Dendritic cell treated with granulocyte-macrophage colony-stimulating factor and Interleukin-4, amounts not matched to agents 40 ng/mL and 50 ng/mL, for 4 days (primary cell): ENCODE data around the gene NFKB2.

Experiments used
- H3K27ac Mint-ChIP-seq: one replicate; pipeline ENCODE4 v1.8.0; 2022; ENCODE audit warnings: mild to moderate bottlenecking, mixed read lengths
- H3K27me3 Mint-ChIP-seq: one replicate; pipeline ENCODE4 v1.8.0; 2022; ENCODE audit warnings: mild to moderate bottlenecking, mixed read lengths
- H3K36me3 Mint-ChIP-seq: one replicate; pipeline ENCODE4 v1.8.0; 2022; ENCODE audit warnings: low read depth, mixed read lengths
- H3K4me1 Mint-ChIP-seq: one replicate; pipeline ENCODE4 v1.8.0; 2022; ENCODE audit warnings: low read depth, mixed read lengths
- H3K4me3 Mint-ChIP-seq: one replicate; pipeline ENCODE4 v1.8.0; 2022; ENCODE audit warnings: mild to moderate bottlenecking, moderate library complexity, mixed read lengths
- H3K9me3 Mint-ChIP-seq: one replicate; pipeline ENCODE4 v1.8.0; 2022; ENCODE audit warnings: mixed read lengths
- intact Hi-C: fragments of 100-400 bp; cut with micrococcal nuclease; formaldehyde crosslinking; loops from one replicate; pipeline ENCODE4 v1.15.0; 2022

Gene NFKB2

GRCh38 chr10:102395400-102396316 lies at the start of gene NFKB2:
NFKB2 (plus strand) TSS chr10:102395705; CDS start chr10:102395960, 255 bp downstream.
- H3K27ac Mint-ChIP-seq, result peak within 1 kb of the TSS; percentile 100
- peak within 1 kb of the TSS; percentile 100 for H3K4me3 Mint-ChIP-seq
- intact Hi-C loops, result loop anchor here (1.0 to 5.0 kb wide), 2 partner anchors 26 to 168 kb away; partner anchors contain the start of gene ELOVL3
- peaks cover 13% of the 10 kb centered on the region for H3K27me3 Mint-ChIP-seq
- H3K9me3 Mint-ChIP-seq, result no peaks in the 10 kb centered on the region
- peaks cover 62% of the 10 kb centered on the region for H3K4me1 Mint-ChIP-seq
- H3K36me3 Mint-ChIP-seq, result peaks cover 64% of the 10 kb centered on the region

- no peaks in the 10 kb centered on the region for H3K9me3 Mint-ChIP-seq
- H3K4me3 Mint-ChIP-seq, result no peak overlapping the region
- no peaks in the 10 kb centered on the region for H3K27me3 Mint-ChIP-seq
- H3K4me1 Mint-ChIP-seq, result no peaks in the 10 kb centered on the region
- no peak overlapping the region for H3K27ac Mint-ChIP-seq
- H3K36me3 Mint-ChIP-seq, result peaks cover 91% of the 10 kb centered on the region
- intact Hi-C loops, result no loop called here
Measured at GRCh38 chr10:102347236-102347828, 48.2 kb upstream of the NFKB2 start.

- peaks cover 99% of the 10 kb centered on the region for H3K36me3 Mint-ChIP-seq
- H3K9me3 Mint-ChIP-seq, result no peaks in the 10 kb centered on the region
- intact Hi-C loops, result loop anchor here (1.0 kb wide), 2 partner anchors 122 to 183 kb away; no protein-coding TSS in a partner anchor
- H3K27ac Mint-ChIP-seq, result no peak overlapping the region
- H3K4me3 Mint-ChIP-seq, result no peak overlapping the region
- H3K4me1 Mint-ChIP-seq, result no peaks in the 10 kb centered on the region
- H3K27me3 Mint-ChIP-seq, result no peaks in the 10 kb centered on the region
Measured at GRCh38 chr10:102352066-102352715, 43.3 kb upstream of the NFKB2 start.

GRCh38 chr10:102354451-102354850 lies 41.1 kb upstream of the NFKB2 start:
- Mint-ChIP-seq H3K9me3 (no peaks in the 10 kb centered on the region), H3K27me3 (no peaks in the 10 kb centered on the region), H3K4me1 (no peaks in the 10 kb centered on the region), H3K4me3 (no peak overlapping the region), H3K27ac (no peak overlapping the region), H3K36me3 (peaks cover 99% of the 10 kb centered on the region)
- intact Hi-C loops, result no loop called here

- Mint-ChIP-seq H3K4me3 (no peak overlapping the region), H3K9me3 (no peaks in the 10 kb centered on the region), H3K4me1 (no peaks in the 10 kb centered on the region), H3K27me3 (no peaks in the 10 kb centered on the region), H3K36me3 (peaks cover 99% of the 10 kb centered on the region), H3K27ac (no peak overlapping the region)
- intact Hi-C loops, result no loop called here
Measured at GRCh38 chr10:102358712-102359382, 36.7 kb upstream of the NFKB2 start.

- H3K27ac Mint-ChIP-seq, result no peak overlapping the region
- peaks cover 100% of the 10 kb centered on the region for H3K36me3 Mint-ChIP-seq
- H3K4me3 Mint-ChIP-seq, result no peak overlapping the region
- no peaks in the 10 kb centered on the region for H3K27me3 Mint-ChIP-seq
- intact Hi-C loops, result no loop called here
- H3K9me3 Mint-ChIP-seq, result no peaks in the 10 kb centered on the region
- no peaks in the 10 kb centered on the region for H3K4me1 Mint-ChIP-seq
Measured at GRCh38 chr10:102367441-102367840, 28.1 kb upstream of the NFKB2 start.

GRCh38 chr10:102368077-102368476 lies 27.4 kb upstream of the NFKB2 start:
- peaks cover 100% of the 10 kb centered on the region for H3K36me3 Mint-ChIP-seq
- no peaks in the 10 kb centered on the region for H3K27me3 Mint-ChIP-seq
- intact Hi-C loops, result no loop called here
- H3K27ac Mint-ChIP-seq, result no peak overlapping the region
- no peak overlapping the region for H3K4me3 Mint-ChIP-seq
- no peaks in the 10 kb centered on the region for H3K4me1 Mint-ChIP-seq
- no peaks in the 10 kb centered on the region for H3K9me3 Mint-ChIP-seq

GRCh38 chr10:102371295-102371694 lies 24.2 kb upstream of the NFKB2 start:
- Mint-ChIP-seq H3K9me3 (no peaks in the 10 kb centered on the region), H3K4me3 (no peak overlapping the region), H3K27me3 (no peaks in the 10 kb centered on the region), H3K36me3 (peaks cover 97% of the 10 kb centered on the region), H3K4me1 (no peaks in the 10 kb centered on the region), H3K27ac (no peak overlapping the region)
- intact Hi-C loops, result no loop called here

- no peaks in the 10 kb centered on the region for H3K9me3 Mint-ChIP-seq
- no peaks in the 10 kb centered on the region for H3K4me1 Mint-ChIP-seq
- no peak overlapping the region for H3K4me3 Mint-ChIP-seq
- peaks cover 97% of the 10 kb centered on the region for H3K36me3 Mint-ChIP-seq
- H3K27me3 Mint-ChIP-seq, result no peaks in the 10 kb centered on the region
- intact Hi-C loops, result no loop called here
- no peak overlapping the region for H3K27ac Mint-ChIP-seq
Measured at GRCh38 chr10:102375250-102375649, 20.3 kb upstream of the NFKB2 start.

GRCh38 chr10:102375867-102376266 lies 19.6 kb upstream of the NFKB2 start:
- H3K27me3 Mint-ChIP-seq, result no peaks in the 10 kb centered on the region
- no peak overlapping the region for H3K4me3 Mint-ChIP-seq
- H3K27ac Mint-ChIP-seq, result no peak overlapping the region
- H3K36me3 Mint-ChIP-seq, result peaks cover 97% of the 10 kb centered on the region
- no peaks in the 10 kb centered on the region for H3K9me3 Mint-ChIP-seq
- H3K4me1 Mint-ChIP-seq, result no peaks in the 10 kb centered on the region
- intact Hi-C loops, result no loop called here

- intact Hi-C loops, result no loop called here
- no peak overlapping the region for H3K4me3 Mint-ChIP-seq
- H3K9me3 Mint-ChIP-seq, result no peaks in the 10 kb centered on the region
- no peaks in the 10 kb centered on the region for H3K4me1 Mint-ChIP-seq
- H3K27ac Mint-ChIP-seq, result no peak overlapping the region
- peaks cover 97% of the 10 kb centered on the region for H3K36me3 Mint-ChIP-seq
- no peaks in the 10 kb centered on the region for H3K27me3 Mint-ChIP-seq
Measured at GRCh38 chr10:102376901-102377300, 18.6 kb upstream of the NFKB2 start.

GRCh38 chr10:102379383-102379782 lies 16.1 kb upstream of the NFKB2 start:
- intact Hi-C loops, result no loop called here
- no peaks in the 10 kb centered on the region for H3K9me3 Mint-ChIP-seq
- H3K36me3 Mint-ChIP-seq, result peaks cover 84% of the 10 kb centered on the region
- H3K27me3 Mint-ChIP-seq, result no peaks in the 10 kb centered on the region
- no peaks in the 10 kb centered on the region for H3K4me1 Mint-ChIP-seq
- no peak overlapping the region for H3K27ac Mint-ChIP-seq
- no peak overlapping the region for H3K4me3 Mint-ChIP-seq

- Mint-ChIP-seq H3K27ac (no peak overlapping the region), H3K9me3 (no peaks in the 10 kb centered on the region), H3K27me3 (no peaks in the 10 kb centered on the region), H3K4me1 (peaks cover 10% of the 10 kb centered on the region), H3K36me3 (peaks cover 61% of the 10 kb centered on the region), H3K4me3 (no peak overlapping the region)
- intact Hi-C loops, result no loop called here
Measured at GRCh38 chr10:102381983-102382382, 13.5 kb upstream of the NFKB2 start.
